Measurements from ENCODE around the gene CDH3.
"Not testable (repeated sequence)": the region's sequence is repeated elsewhere in the genome, so short reads cannot be mapped to it uniquely, and the experiment has no call there.

Gene CDH3

GRCh38 chr16:68707340-68708152 lies 62.4 kb downstream of the CDH3 start:
- peak; percentile 74 for DNase-seq

DNA sequence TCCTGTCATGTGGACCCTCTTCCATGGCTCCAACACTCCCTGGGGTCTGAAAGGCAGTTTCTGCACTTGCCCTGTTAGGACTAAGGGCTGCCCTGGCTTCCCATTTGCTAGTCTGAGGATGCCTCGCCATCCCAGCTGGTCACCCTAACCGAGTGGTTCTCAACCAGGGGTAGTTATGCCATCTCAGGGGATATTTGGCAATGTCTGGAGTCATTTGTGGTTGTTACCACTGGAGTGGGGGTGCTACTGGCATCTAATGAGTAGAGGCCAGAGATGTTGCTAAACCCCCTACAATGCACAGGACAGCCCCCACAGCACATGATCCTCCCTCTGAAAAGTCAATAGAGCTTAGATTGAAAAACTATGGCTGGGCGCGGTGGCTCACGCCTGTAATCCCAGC lies 65.1 kb downstream of the CDH3 start:
- DNase-seq = no peak

GRCh38 chr16:68711421-68712139 lies 66.5 kb downstream of the CDH3 start:
- DNase-seq = no peak

- DNase-seq = no peak
Measured at GRCh38 chr16:68713361-68713760, 68.3 kb downstream of the CDH3 start.

- DNase-seq = no peak
Measured at GRCh38 chr16:68715471-68715870, 70.4 kb downstream of the CDH3 start.

DNA sequence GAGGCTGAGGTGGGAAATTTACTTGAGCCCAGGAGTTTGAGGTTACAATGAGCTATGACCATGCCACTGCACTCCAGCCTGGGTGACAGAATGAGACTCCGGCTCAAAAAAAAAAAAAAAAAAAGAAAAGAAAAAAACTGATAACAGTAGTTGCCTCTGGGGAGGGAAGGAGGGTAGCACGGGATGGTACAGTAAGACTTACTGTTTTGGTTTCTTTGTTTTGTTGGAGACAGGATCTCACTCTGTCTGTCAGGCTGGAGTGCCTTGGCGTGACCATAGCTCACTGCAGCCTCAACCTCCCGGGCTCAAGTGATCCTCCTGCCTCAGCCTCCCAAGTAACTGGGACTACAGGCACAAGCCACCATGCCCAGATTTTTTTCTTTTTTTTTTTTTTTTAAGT lies 71.4 kb downstream of the CDH3 start:
- DNase-seq = not testable (repeated sequence)

GRCh38 chr16:68717684-68718083 lies 72.6 kb downstream of the CDH3 start:
- no peak for DNase-seq

DNA sequence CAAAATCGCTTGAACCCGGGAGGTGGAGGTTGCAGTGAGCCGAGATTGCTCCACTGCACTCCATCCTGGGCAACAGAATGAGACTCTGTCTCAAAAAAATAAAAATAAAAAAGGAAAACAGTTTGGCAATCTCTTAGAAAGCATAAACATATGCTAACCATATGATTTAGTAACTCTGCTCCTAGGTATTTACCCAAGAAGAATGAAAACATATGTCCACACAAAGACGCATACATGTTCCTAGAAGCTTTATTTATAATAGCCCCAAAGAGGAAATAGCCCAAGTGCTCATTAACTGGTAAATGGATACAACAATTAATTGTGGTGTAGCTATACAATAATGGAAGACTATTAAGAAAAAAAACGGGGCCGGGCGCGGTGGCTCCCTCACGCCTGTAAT lies 73.5 kb downstream of the CDH3 start:
- DNase-seq = no peak

- no peak for DNase-seq
Measured at GRCh38 chr16:68719993-68720489, 74.9 kb downstream of the CDH3 start.

- DNase-seq = no peak
Measured at GRCh38 chr16:68722119-68723024, 77.3 kb downstream of the CDH3 start.

- DNase-seq = no peak
Measured at GRCh38 chr16:68724797-68725196, 79.7 kb downstream of the CDH3 start.

GRCh38 chr16:68728523-68728922 lies 83.4 kb downstream of the CDH3 start:
- no peak for DNase-seq

GRCh38 chr16:68731637-68732036 lies 86.5 kb downstream of the CDH3 start:
- no peak for DNase-seq

DNA sequence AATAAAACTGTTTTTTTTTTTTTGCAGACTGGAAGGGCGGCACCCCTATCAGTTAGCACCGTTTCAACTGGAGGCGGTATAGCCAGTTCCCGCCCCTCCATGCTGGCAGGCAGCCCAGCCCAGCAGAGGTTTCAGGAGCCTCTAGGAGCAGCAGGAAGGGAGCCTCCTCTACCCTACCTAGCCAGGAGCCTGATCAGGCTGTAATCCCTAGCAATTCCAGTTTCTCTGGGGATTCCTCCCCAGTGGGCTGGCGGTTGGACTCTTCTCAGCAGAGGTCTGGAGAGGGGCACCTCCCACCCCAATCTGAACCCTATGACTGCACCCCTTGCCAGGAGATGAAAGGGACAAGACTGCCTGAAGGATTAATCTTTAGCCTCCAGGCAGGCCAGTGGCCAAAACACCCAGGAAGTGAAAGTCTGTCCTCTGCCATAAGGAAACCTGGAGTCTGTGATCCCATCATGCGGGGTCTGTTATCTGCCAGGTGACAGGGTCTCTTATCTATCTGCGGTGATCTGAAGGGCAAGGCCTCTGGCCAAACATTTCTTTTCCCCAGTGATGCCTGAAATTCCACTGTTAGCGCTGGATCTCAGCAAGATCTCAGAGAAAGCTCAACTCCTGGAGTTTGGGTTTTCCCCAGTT lies 87.1 kb downstream of the CDH3 start:
- no peak for DNase-seq

- DNase-seq = no peak
Measured at GRCh38 chr16:68732741-68733399, 87.8 kb downstream of the CDH3 start.

- DNase-seq = no peak
Measured at GRCh38 chr16:68733570-68733969, 88.5 kb downstream of the CDH3 start.

DNA sequence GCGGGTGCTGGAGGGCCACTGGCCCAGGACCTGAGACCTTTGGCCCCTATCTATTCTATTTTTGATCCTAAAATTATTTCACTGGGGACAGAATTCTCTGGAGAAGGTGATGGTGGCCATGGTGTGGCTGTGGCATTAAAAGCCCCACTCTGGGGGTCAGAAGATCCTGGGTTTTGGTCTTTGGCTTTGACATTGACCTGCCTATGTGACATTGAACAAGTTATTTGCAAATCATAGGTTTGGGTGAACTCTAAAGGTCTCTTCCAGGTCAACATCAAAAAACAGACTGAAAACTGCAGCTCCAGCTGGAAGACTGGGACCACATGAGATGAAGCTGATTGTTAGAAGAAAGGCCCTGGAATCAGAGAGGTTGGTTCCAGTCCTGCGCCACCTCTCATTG lies 89.7 kb downstream of the CDH3 start:
- DNase-seq = no peak

DNA sequence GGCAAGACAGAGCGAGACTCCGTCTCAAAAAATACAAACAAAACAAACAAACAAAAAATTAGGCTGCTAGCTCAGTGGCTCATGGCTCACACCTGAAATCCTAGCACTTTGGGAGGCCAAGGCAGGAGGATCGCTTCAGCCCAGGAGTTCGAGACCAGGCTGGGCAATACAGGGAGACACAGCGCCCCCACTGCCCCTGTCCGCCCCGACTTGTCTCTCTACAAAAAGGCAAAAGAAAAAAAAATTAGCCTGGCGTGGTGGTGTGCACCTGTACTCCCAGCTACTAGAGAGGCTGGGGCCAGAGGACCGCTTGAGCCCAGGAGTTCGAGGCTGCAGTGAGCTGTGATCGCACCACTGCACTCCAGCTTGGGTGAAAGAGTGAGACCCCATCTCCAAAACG lies 91.5 kb downstream of the CDH3 start:
- DNase-seq = no peak

- no peak for DNase-seq
Measured at GRCh38 chr16:68737046-68737729, 92.1 kb downstream of the CDH3 start, which contains the start of gene CDH1. Gene CDH1, plus strand, starts transcription at chr16:68737292. Its CDS starts 124 bp downstream, at chr16:68737416.

DNA sequence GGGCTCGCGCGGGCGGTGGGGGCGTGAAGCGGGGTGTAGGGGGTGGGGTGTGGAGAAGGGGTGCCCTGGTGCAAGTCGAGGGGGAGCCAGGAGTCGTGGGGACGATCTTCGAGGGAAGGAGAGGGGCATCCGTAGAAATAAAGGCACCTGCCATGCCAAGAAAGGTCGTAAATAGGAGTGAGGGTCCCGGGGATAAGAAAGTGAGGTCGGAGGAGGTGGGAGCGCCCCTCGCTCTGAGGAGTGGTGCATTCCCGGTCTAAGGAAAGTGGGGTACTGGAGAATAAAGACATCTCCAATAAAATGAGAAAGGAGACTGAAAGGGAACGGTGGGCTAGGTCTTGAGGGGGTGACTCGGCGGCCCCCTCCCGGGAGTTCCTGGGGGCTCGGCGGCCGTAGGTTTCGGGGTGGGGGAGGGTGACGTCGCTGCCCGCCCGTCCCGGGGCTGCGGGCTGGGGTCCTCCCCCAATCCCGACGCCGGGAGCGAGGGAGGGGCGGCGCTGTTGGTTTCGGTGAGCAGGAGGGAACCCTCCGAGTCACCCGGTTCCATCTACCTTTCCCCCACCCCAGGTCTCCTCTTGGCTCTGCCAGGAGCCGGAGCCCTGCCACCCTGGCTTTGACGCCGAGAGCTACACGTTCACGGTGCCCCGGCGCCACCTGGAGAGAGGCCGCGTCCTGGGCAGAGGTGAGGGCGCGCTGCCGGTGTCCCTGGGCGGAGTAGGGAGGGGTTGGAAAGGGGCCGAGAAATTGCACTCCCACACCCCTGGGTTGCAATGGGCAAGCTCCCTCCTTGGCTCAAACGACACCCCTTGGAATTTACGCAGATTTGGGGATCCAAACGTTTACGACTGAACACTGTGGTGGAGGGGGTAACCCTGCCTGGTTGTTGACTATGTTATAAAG lies 92.9 kb downstream of the CDH3 start:
- no peak for DNase-seq
